Stimulated activated CD4-positive, alpha-beta T cell treated with anti-CD3 and anti-CD28 coated beads, Interleukin-12 subunit alpha, Interleukin-12 subunit beta, amount 100 ng/mL, for 24 hours (primary cell): ENCODE results near the gene PDE3A.
"Not testable (repeated sequence)": the region's sequence is repeated elsewhere in the genome, so short reads cannot be mapped to it uniquely, and the experiment has no call there.

Experiments used
- DNase-seq, 2 experiments: peaks; one replicate each; pipeline ENCODE4 v3.0.0-alpha.2; 2020; ENCODE audit warnings: low read depth in 2 of 2

PDE3A gene

GRCh38 chr12:20549108-20549719, 180.9 kb downstream of the PDE3A start:
- DNase-seq = no peak

- DNase-seq = not testable (repeated sequence)
Observed at GRCh38 chr12:20551742-20552442, 183.6 kb downstream of the PDE3A start.

- DNase-seq = not testable (repeated sequence)
Observed at GRCh38 chr12:20552586-20552985, 184.2 kb downstream of the PDE3A start.

GRCh38 chr12:20555015-20555414, 186.7 kb downstream of the PDE3A start:
- no peak for DNase-seq

GRCh38 chr12:20555771-20556170, 187.4 kb downstream of the PDE3A start:
- DNase-seq = no peak

GRCh38 chr12:20557096-20557495, 188.8 kb downstream of the PDE3A start:
- no peak for DNase-seq

GRCh38 chr12:20560935-20561334, 192.6 kb downstream of the PDE3A start:
- DNase-seq = no peak

GRCh38 chr12:20561871-20562270, 193.5 kb downstream of the PDE3A start:
- no peak for DNase-seq

GRCh38 chr12:20567413-20567812, 199.1 kb downstream of the PDE3A start:
- no peak for DNase-seq

GRCh38 chr12:20572451-20572850, 204.1 kb downstream of the PDE3A start:
- no peak for DNase-seq

GRCh38 chr12:20576528-20576927, 208.2 kb downstream of the PDE3A start:
- no peak for DNase-seq

GRCh38 chr12:20577054-20577453, 208.7 kb downstream of the PDE3A start:
- no peak for DNase-seq

GRCh38 chr12:20578142-20578541, 209.8 kb downstream of the PDE3A start:
- no peak for DNase-seq

- DNase-seq = no peak
Observed at GRCh38 chr12:20585055-20585625, 216.8 kb downstream of the PDE3A start.

- no peak for DNase-seq
Observed at GRCh38 chr12:20585913-20586312, 217.6 kb downstream of the PDE3A start.

GRCh38 chr12:20588042-20588441, 219.7 kb downstream of the PDE3A start:
- no peak for DNase-seq

- no peak for DNase-seq
Observed at GRCh38 chr12:20590570-20590969, 222.2 kb downstream of the PDE3A start.

GRCh38 chr12:20592556-20592955, 224.2 kb downstream of the PDE3A start:
- no peak for DNase-seq

GRCh38 chr12:20593611-20594010, 225.3 kb downstream of the PDE3A start:
- no peak for DNase-seq

- DNase-seq = no peak
Observed at GRCh38 chr12:20596061-20596460, 227.7 kb downstream of the PDE3A start.

GRCh38 chr12:20599757-20600156, 231.4 kb downstream of the PDE3A start:
- DNase-seq = no peak

- no peak for DNase-seq
Observed at GRCh38 chr12:20601668-20602280, 233.4 kb downstream of the PDE3A start.
